Measurements from ENCODE around the gene DNASE1L3. TPM values are rescaled to one million over a fixed set of nuclear protein-coding genes. Genes with fewer than 3 reads are reported as not detected.

Gene DNASE1L3
- total RNA-seq, 2 experiments from 2014 or later, result not detected

GRCh38 chr3:58198362-58198761 is 12.4 kb downstream of the DNASE1L3 start:
- Mint-ChIP-seq H3K36me3 (peaks cover 3% of the 10 kb centered on the region), H3K4me3 (no peak overlapping the region), H3K27ac (no peak overlapping the region), H3K27me3 (peaks cover 14% of the 10 kb centered on the region), H3K9me3 (peaks cover 10% of the 10 kb centered on the region), H3K4me1 (peaks cover 8% of the 10 kb centered on the region)
- DNase-seq, result no peak

DNA sequence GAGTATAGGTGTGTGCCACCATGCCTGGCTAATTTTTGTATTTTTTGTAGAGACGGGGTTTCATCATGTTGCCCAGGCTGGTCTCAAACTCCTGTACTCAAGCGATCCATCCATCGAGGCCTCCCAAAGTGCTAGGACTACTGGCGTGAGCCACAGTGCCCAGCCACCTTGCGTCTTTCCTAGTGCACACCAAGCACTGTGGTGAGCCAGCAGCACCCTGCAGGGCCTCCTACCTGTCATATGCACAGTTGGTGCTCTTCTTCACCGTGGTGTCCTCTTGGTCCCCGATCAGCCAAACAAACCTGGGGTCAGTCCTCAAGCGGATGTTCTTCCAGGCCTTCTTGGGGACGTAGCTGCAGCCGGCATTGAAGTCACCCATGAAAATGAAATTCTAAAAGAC is 13.2 kb downstream of the DNASE1L3 start:
- H3K27me3 Mint-ChIP-seq, result peaks cover 9% of the 10 kb centered on the region
- no peak for DNase-seq
- no peak overlapping the region for H3K4me3 Mint-ChIP-seq
- peaks cover 8% of the 10 kb centered on the region for H3K4me1 Mint-ChIP-seq
- H3K27ac Mint-ChIP-seq, result peak overlapping the region; percentile 32
- peaks cover 7% of the 10 kb centered on the region for H3K9me3 Mint-ChIP-seq
- peaks cover 3% of the 10 kb centered on the region for H3K36me3 Mint-ChIP-seq

DNA sequence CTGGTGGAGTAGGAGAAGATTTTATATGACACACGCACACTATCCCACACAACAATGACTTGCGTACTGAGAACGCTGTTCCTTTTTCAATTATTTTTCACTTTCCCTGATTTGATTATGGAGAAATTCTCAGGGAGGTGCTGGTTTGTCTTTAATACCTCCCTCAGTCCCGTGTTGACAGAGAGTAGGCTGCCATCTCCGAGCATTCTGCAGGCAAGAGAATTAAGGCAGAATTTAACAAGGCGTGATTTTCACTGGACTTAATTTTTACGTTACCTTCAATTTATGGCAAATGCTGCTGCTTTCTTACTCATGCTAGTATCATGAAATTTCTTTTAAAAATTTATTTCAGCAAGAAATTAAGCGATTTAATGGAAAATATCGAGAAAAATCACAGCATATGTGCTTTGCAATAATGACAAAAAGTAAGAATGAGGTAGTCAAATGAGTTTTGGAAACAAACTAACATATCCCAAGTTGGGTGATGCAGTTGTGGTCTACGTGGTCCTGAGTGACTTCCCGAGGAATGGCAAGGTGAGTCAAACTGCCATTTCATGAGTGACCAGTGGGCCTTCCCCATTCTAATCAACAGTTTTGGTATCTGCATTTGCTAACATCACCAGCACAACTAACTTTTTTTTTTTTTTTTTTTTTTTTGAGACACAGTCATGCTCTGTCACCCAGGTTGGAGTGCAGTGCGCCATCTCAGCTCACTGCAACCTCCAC is 16.9 kb downstream of the DNASE1L3 start:
- Mint-ChIP-seq H3K4me1 (no peaks in the 10 kb centered on the region), H3K27ac (no peak overlapping the region), H3K36me3 (no peaks in the 10 kb centered on the region), H3K27me3 (no peaks in the 10 kb centered on the region), H3K9me3 (no peaks in the 10 kb centered on the region), H3K4me3 (no peak overlapping the region)
- no peak for DNase-seq

DNA sequence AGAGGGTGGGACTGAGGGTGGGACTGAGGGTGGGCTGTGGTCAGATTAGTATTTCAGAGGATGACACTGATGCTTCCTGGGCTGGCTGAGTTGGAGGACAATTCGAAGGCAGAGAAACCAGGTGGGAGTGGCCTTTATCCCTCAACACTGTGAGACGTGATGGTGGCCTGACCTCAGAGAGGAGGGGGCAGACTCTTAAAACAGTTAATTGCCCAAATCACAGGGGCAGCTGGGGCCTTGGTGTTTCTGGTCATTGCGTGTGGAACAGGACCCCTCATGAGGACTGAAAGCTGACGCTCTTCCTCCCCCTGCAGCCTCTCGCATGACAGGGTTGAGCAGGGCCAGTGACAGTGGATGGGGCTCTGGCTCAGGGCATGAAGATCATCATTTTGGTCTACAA is 18.7 kb downstream of the DNASE1L3 start:
- Mint-ChIP-seq H3K9me3 (no peaks in the 10 kb centered on the region), H3K36me3 (no peaks in the 10 kb centered on the region), H3K27me3 (no peaks in the 10 kb centered on the region), H3K4me1 (peaks cover 4% of the 10 kb centered on the region), H3K27ac (peak overlapping the region; percentile 23), H3K4me3 (no peak overlapping the region)
- DNase-seq, result no peak

- no peak overlapping the region for H3K4me3 Mint-ChIP-seq
- no peaks in the 10 kb centered on the region for H3K27me3 Mint-ChIP-seq
- peaks cover 4% of the 10 kb centered on the region for H3K4me1 Mint-ChIP-seq
- H3K36me3 Mint-ChIP-seq, result no peaks in the 10 kb centered on the region
- no peak overlapping the region for H3K27ac Mint-ChIP-seq
- no peaks in the 10 kb centered on the region for H3K9me3 Mint-ChIP-seq
- no peak for DNase-seq
Measured at GRCh38 chr3:58191361-58191991, 19.3 kb downstream of the DNASE1L3 start.

DNA sequence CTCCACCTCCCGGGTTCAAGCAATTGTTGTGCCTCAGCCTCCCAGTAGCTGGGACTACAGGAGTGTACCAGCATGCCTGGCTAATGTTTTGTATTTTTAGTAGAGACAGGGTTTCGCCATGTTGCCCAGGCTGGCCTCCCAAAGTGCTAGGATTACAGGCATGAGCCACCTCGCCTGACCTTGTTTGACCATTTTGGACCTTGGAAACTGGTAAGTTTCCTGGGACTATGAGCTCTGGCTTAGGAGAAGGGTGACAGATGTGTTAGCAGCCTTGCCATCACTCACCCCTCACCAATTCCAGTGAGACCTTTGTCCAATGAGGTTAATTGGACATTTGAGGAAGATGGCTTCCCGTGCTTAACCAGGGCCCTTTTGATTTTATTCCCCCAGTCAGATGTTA is 19.9 kb downstream of the DNASE1L3 start:
- H3K36me3 Mint-ChIP-seq, result no peaks in the 10 kb centered on the region
- H3K27me3 Mint-ChIP-seq, result no peaks in the 10 kb centered on the region
- H3K9me3 Mint-ChIP-seq, result no peaks in the 10 kb centered on the region
- H3K4me1 Mint-ChIP-seq, result peaks cover 4% of the 10 kb centered on the region
- DNase-seq, result no peak
- no peak overlapping the region for H3K4me3 Mint-ChIP-seq
- no peak overlapping the region for H3K27ac Mint-ChIP-seq

GRCh38 chr3:58190291-58190690 is 20.5 kb downstream of the DNASE1L3 start:
- H3K4me1 Mint-ChIP-seq, result peaks cover 4% of the 10 kb centered on the region
- H3K36me3 Mint-ChIP-seq, result no peaks in the 10 kb centered on the region
- H3K9me3 Mint-ChIP-seq, result no peaks in the 10 kb centered on the region
- no peak for DNase-seq
- H3K27me3 Mint-ChIP-seq, result no peaks in the 10 kb centered on the region
- H3K27ac Mint-ChIP-seq, result no peak overlapping the region
- H3K4me3 Mint-ChIP-seq, result no peak overlapping the region

DNA sequence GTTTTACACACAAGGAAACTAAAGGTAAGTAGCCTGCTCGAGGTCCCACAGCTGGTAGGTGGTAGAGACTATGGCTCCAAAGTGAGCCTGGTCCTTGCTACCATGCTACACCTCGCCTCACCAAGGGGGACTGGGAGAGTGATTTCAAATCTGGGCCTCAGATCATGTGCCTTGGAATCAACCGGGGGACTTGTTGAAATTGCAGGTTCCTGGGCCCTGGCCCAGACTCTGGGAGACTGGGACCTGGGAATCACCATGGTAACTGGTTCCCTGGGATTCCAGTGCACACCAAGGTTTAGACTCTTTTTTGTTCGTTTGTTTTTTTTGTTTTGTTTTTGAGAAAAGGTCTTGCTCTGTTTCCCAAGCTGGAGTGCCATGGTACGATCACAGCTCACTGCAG is 21.1 kb downstream of the DNASE1L3 start:
- H3K36me3 Mint-ChIP-seq, result no peaks in the 10 kb centered on the region
- no peaks in the 10 kb centered on the region for H3K9me3 Mint-ChIP-seq
- peaks cover 4% of the 10 kb centered on the region for H3K4me1 Mint-ChIP-seq
- H3K4me3 Mint-ChIP-seq, result no peak overlapping the region
- DNase-seq, result no peak
- H3K27me3 Mint-ChIP-seq, result no peaks in the 10 kb centered on the region
- H3K27ac Mint-ChIP-seq, result no peak overlapping the region

GRCh38 chr3:58188921-58189451 is 21.8 kb downstream of the DNASE1L3 start:
- no peaks in the 10 kb centered on the region for H3K27me3 Mint-ChIP-seq
- no peaks in the 10 kb centered on the region for H3K9me3 Mint-ChIP-seq
- no peak overlapping the region for H3K4me3 Mint-ChIP-seq
- no peak overlapping the region for H3K27ac Mint-ChIP-seq
- H3K36me3 Mint-ChIP-seq, result no peaks in the 10 kb centered on the region
- no peak for DNase-seq
- peaks cover 4% of the 10 kb centered on the region for H3K4me1 Mint-ChIP-seq

- Mint-ChIP-seq H3K36me3 (no peaks in the 10 kb centered on the region), H3K4me3 (no peak overlapping the region), H3K4me1 (peaks cover 4% of the 10 kb centered on the region), H3K9me3 (no peaks in the 10 kb centered on the region), H3K27me3 (no peaks in the 10 kb centered on the region), H3K27ac (no peak overlapping the region)
- no peak for DNase-seq
Measured at GRCh38 chr3:58188173-58188564, 22.6 kb downstream of the DNASE1L3 start.

DNA sequence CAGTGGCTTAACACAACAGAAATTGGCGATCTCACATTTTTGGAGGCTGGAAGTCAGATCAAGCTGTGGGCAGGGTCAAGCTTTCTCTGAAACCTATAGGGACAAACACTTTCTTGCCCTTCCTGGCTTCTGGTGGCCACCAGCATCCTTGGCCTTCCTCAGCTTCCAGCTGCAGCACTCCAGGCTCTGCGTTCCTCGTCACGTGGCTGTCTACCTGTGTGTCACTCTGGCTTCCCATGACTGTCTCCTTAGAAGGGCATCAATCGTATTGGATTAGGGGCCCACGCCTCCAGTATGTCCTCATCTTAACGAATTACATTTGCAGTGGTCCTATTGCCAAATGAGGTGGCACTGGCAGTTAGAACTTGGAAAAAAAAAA is 25.8 kb downstream of the DNASE1L3 start:
- Mint-ChIP-seq H3K4me3 (no peak overlapping the region), H3K27me3 (no peaks in the 10 kb centered on the region), H3K9me3 (no peaks in the 10 kb centered on the region), H3K36me3 (no peaks in the 10 kb centered on the region), H3K27ac (no peak overlapping the region), H3K4me1 (peaks cover 4% of the 10 kb centered on the region)
- DNase-seq, result no peak

GRCh38 chr3:58184309-58184981 is 26.3 kb downstream of the DNASE1L3 start:
- H3K36me3 Mint-ChIP-seq, result no peaks in the 10 kb centered on the region
- H3K4me3 Mint-ChIP-seq, result no peak overlapping the region
- H3K27ac Mint-ChIP-seq, result no peak overlapping the region
- DNase-seq, result no peak
- H3K4me1 Mint-ChIP-seq, result peaks cover 4% of the 10 kb centered on the region
- no peaks in the 10 kb centered on the region for H3K27me3 Mint-ChIP-seq
- no peaks in the 10 kb centered on the region for H3K9me3 Mint-ChIP-seq

GRCh38 chr3:58183891-58184290 is 26.9 kb downstream of the DNASE1L3 start:
- Mint-ChIP-seq H3K27me3 (no peaks in the 10 kb centered on the region), H3K36me3 (no peaks in the 10 kb centered on the region), H3K4me1 (peaks cover 5% of the 10 kb centered on the region), H3K4me3 (no peak overlapping the region), H3K9me3 (no peaks in the 10 kb centered on the region), H3K27ac (no peak overlapping the region)
- DNase-seq, result no peak

DNA sequence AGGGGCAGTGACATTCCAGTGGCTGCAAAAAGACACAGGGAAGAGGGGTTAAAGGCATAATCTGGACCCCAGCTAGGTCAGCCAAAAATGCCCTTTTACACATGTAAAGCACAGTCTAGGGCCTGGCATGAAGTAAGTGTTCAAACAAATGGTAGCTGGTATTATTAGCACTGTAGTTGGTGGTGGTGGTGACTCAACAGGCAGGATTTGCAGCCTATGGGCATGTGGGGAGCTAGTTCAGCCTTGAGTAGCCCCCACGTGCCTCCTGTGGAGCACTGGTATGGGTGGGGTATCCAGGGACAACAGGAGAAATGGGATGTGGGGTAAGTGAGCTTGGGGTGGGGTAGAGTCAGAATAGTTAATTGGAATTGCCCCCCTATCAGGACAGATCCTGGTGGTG is 27.6 kb downstream of the DNASE1L3 start:
- H3K27ac Mint-ChIP-seq, result no peak overlapping the region
- peaks cover 11% of the 10 kb centered on the region for H3K4me1 Mint-ChIP-seq
- no peaks in the 10 kb centered on the region for H3K9me3 Mint-ChIP-seq
- no peak for DNase-seq
- no peak overlapping the region for H3K4me3 Mint-ChIP-seq
- no peaks in the 10 kb centered on the region for H3K27me3 Mint-ChIP-seq
- H3K36me3 Mint-ChIP-seq, result no peaks in the 10 kb centered on the region

DNA sequence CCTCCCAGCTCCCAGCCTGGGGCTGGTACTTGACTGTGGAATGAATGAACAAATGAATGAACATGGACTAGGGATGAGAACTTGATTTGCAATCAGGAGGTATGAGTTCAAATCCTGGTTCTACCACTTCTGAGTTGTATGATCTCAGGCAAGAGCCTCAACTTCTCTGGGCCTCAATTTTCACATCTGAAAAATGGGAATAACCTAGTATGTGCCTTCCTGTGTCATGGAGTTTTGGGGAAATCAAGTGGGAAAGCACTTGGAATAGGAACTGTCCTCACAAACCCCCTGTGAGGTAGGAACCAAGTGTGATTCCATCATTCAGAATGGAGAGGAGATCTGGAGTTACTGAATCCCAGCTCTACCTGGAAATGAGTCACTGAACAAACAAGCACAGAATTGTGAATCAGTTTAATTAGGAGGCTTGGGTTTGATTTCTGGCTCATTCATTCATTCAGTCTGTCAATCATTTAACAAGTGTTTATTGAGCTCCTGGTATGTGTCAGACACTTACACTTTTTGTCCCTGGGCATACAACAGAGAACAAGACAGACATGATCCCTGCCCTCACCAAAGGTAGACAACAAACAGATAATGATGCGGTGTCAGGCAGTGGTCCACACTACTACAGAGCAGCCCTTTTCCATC is 29.7 kb downstream of the DNASE1L3 start:
- peaks cover 10% of the 10 kb centered on the region for H3K27me3 Mint-ChIP-seq
- no peaks in the 10 kb centered on the region for H3K36me3 Mint-ChIP-seq
- no peak overlapping the region for H3K4me3 Mint-ChIP-seq
- no peaks in the 10 kb centered on the region for H3K9me3 Mint-ChIP-seq
- no peak overlapping the region for H3K27ac Mint-ChIP-seq
- peaks cover 11% of the 10 kb centered on the region for H3K4me1 Mint-ChIP-seq
- DNase-seq, result no peak
